GM12878 (cell line): ENCODE data around the gene COL27A1. TPM values are rescaled to one million over a fixed set of nuclear protein-coding genes. Genes with fewer than 3 reads are reported as not detected.

Source experiments
- ATAC-seq: fragments of 200-7000 bp; cut with Tn5 transposase; 3 replicates; pipeline ENCODE4 v1.9.1; 2020; ENCODE audit warnings: mild to moderate bottlenecking, moderate library complexity
- BruUV-seq: library from RNA; stranded (reverse); fragments of 400-500 nt; replicated peaks from 2 replicates; lab custom pipeline; 2021; lab: Mats Ljungman, UMichigan
- CTCF ChIA-PET: fragments of 300-600 bp; sonication (Branson Sonifier 250); formaldehyde crosslinking; extraction: SDS; loops from one replicate; lab custom pipeline; 2021; ENCODE audit warnings: inconsistent platforms; lab: Yijun Ruan, JAX
- POLR2A ChIA-PET: fragments of 350-600 bp; formaldehyde crosslinking; extraction: SDS; loops from one replicate; lab custom pipeline; 2021; ENCODE audit warnings: inconsistent platforms; lab: Charles Lee
- RAD21 ChIA-PET: fragments of 300-600 bp; sonication (Branson Sonifier 250); formaldehyde crosslinking; loops from one replicate; lab custom pipeline; 2023; ENCODE audit warnings: antibody characterized with exemption; ENCODE audit not compliant: unreplicated experiment; lab: Charles Lee
- SMC1A ChIA-PET: fragments of 300-600 bp; sonication (Branson Sonifier 250); formaldehyde crosslinking; loops from one replicate; lab custom pipeline; 2023; ENCODE audit not compliant: unreplicated experiment, uncharacterized antibody; lab: Charles Lee
- DNase-seq: peaks from one replicate; pipeline ENCODE4 v3.0.0-alpha.2; 2011; ENCODE audit warnings: low read depth, low spot score
- FAIRE-seq: peaks from 3 replicates; lab custom pipeline; 2011; peaks lifted over from hg19 to GRCh38; lab: Jason Lieb, UNC
- H2AFZ ChIP-seq: 2 replicates; pipeline ENCODE4 v1.6.0; 2011; ENCODE audit warnings: low read depth, low read length, control low read depth; ENCODE audit not compliant: control insufficient read depth
- H3K27ac ChIP-seq: 2 replicates; pipeline ENCODE4 v1.5.1; 2011; ENCODE audit warnings: control low read depth; ENCODE audit not compliant: control insufficient read depth, insufficient read depth
- H3K27me3 ChIP-seq, 2 experiments: replicated peaks in 1 of 2; 2 replicates each; pipeline versions ENCODE4 v1.6.0 to v1.6.1; 2011; ENCODE audit warnings: low read length in 1 of 2; ENCODE audit not compliant: control insufficient read depth in 2 of 2, insufficient read depth in 2 of 2
- H3K36me3 ChIP-seq, 2 experiments: 2 replicates each; pipeline ENCODE4 v1.5.1; 2011; ENCODE audit warnings: low read length in 1 of 2; ENCODE audit not compliant: control insufficient read depth in 2 of 2, insufficient read depth in 2 of 2
- H3K4me1 ChIP-seq: 2 replicates; pipeline ENCODE4 v1.6.1; 2011; ENCODE audit warnings: mild to moderate bottlenecking, low read length, moderate library complexity, mixed read lengths; ENCODE audit not compliant: control insufficient read depth, insufficient read depth
- H3K4me2 ChIP-seq: 2 replicates; pipeline ENCODE4 v1.6.0; 2011; ENCODE audit warnings: control low read depth; ENCODE audit not compliant: control insufficient read depth, insufficient read depth
- H3K4me3 ChIP-seq: fragments of 200-600 bp; sonication (generic); 2 replicates; pipeline ENCODE4 v1.5.1; 2016
- H3K79me2 ChIP-seq: 2 replicates; pipeline ENCODE4 v1.6.0; 2011; ENCODE audit warnings: low read length; ENCODE audit not compliant: control insufficient read depth, insufficient read depth
- H3K9ac ChIP-seq: 2 replicates; pipeline ENCODE4 v1.8.0; 2011; ENCODE audit warnings: low read length, control low read depth, mixed read lengths; ENCODE audit not compliant: control insufficient read depth, insufficient read depth
- H3K9me3 ChIP-seq: replicated peaks from 3 replicates; pipeline ENCODE4 v1.5.1; 2011; ENCODE audit warnings: mild to moderate bottlenecking, low read length; ENCODE audit not compliant: control insufficient read depth, insufficient read depth
- H4K20me1 ChIP-seq: 2 replicates; pipeline ENCODE4 v1.6.0; 2011; ENCODE audit not compliant: control insufficient read depth, insufficient read depth
- BACH1 ChIP-seq: fragments of 450-650 bp; IDR thresholded peaks from 2 replicates; pipeline ENCODE4 v1.6.1; 2017; ENCODE audit warnings: mild to moderate bottlenecking, borderline replicate concordance
- KAT2A ChIP-seq: conservative IDR thresholded peaks from 2 replicates; pipeline ENCODE4 v1.6.1; 2011; ENCODE audit warnings: low read depth, low read length; ENCODE audit not compliant: control insufficient read depth
- MYB ChIP-seq: fragments of 150-350 bp; IDR thresholded peaks from 2 replicates; pipeline ENCODE4 v1.6.1; 2014; ENCODE audit warnings: mild to moderate bottlenecking, low read depth, low read length, borderline replicate concordance
- WGBS: methylation state at CpG from one replicate; pipeline ENCODE4 v1.1.6; 2016; ENCODE audit warnings: low lambda C conversion rate; ENCODE audit not compliant: insufficient replicate concordance, insufficient coverage; ENCODE audit errors: missing lambda C conversion rate; 5-methylcytosine and 5-hydroxymethylcytosine counted together
- in situ Hi-C: fragments of 300-500 bp; cut with MboI; formaldehyde crosslinking; loops from 9 replicates; pipeline ENCODE4 v1.14.3; 2018; ENCODE audit warnings: mixed read lengths
- intact Hi-C: fragments of 100-400 bp; cut with micrococcal nuclease; formaldehyde crosslinking; loops from one replicate; pipeline ENCODE4 v1.14.2; 2022; ENCODE audit not compliant: unreplicated experiment
- polyA plus RNA-seq, 11 experiments: library from polyadenylated mRNA; depleted of rRNA in 4 of 11; unstranded in 6 of 11; stranded (reverse) in 5 of 11; fragments of >200 nt; fragmentation: Nextera tagmentation in 4 of 11; fragmentation: Illumina TruSeq in 1 of 11; extraction: Ambion mirVana in 4 of 11; extraction: Trizol in 1 of 11; gene quantifications; 1 replicate in 1 of 11; 2 replicates in 10 of 11; pipeline versions ENCODE4 v1.2.1 to v1.2.3, GENCODE V29; 2011 to 2016; ENCODE audit warnings: inconsistent platforms in 2 of 11, missing spikeins in 2 of 11, low read depth in 1 of 11
- total RNA-seq, 4 experiments: library from RNA; depleted of rRNA in 3 of 4; stranded (reverse); fragments of >200 nt in 3 of 4; fragmentation: Illumina TruSeq in 1 of 4; extraction: Trizol in 1 of 4; gene quantifications; 2 replicates each; pipeline versions ENCODE4 v1.2.1 to v1.2.3, GENCODE V29; 2013 to 2021

COL27A1 gene
- total and polyA plus RNA-seq, 10 of the 15 experiments (the other 5 are each of a cell fraction or from before 2014, with no cell fraction given): 0.10 TPM; not detected in 9

GRCh38 chr9:114286146-114286679, 130.9 kb downstream of the COL27A1 start:
- no peak for TF ChIP-seq MYB
- WGBS: 24% methylated on average over 10 of the region's 10 CpGs
- H2AFZ ChIP-seq: no peak overlapping the region
- H4K20me1 ChIP-seq: 0 out of 2 replicates have a peak, but pooled peaks cover 2% of the 10 kb centered on the region
- no peak overlapping the region for H3K27ac ChIP-seq
- BruUV-seq: no TSS peak
- H3K4me2 ChIP-seq: no peak overlapping the region
- in situ Hi-C loops (loop anchor here (10.0 to 25.0 kb wide), 2 partner anchors 131 to 199 kb away; partner anchors contain the start of genes AMBP, COL27A1 and KIF12), intact Hi-C loops (no loop called here)
- ChIA-PET RAD21 (no interaction called here), POLR2A (no interaction called here), SMC1A (no interaction called here), CTCF (no interaction called here)
- no peak overlapping the region for H3K9ac ChIP-seq
- H3K79me2 ChIP-seq: no peaks in the 10 kb centered on the region
- FAIRE-seq (no peak), ATAC-seq (no peak), DNase-seq (no peak)
- H3K4me3 ChIP-seq: no peak overlapping the region
- no peaks in the 10 kb centered on the region for H3K4me1 ChIP-seq
- no peaks in the 10 kb centered on the region for H3K9me3 ChIP-seq
- H3K36me3 ChIP-seq: no peaks in the 10 kb centered on the region
- H3K27me3 ChIP-seq: peaks cover 0 to 1% of the 10 kb centered on the region in 2 experiments; a peak in 1 of 4 replicates

GRCh38 chr9:114287001-114287762, 131.8 kb downstream of the COL27A1 start:
- Histone ChIP-seq H3K4me1 (no peaks in the 10 kb centered on the region), H3K4me2 (no peak overlapping the region), H4K20me1 (0 out of 2 replicates have a peak, but pooled peaks cover 2% of the 10 kb centered on the region), H3K36me3 (no peaks in the 10 kb centered on the region), H3K79me2 (no peaks in the 10 kb centered on the region), H2AFZ (no peak overlapping the region)
- no TSS peak for BruUV-seq
- POLR2A ChIA-PET: interaction anchor here (0.6 kb wide), 1 partner anchor 565 kb away, joined by 3 read pairs; no protein-coding TSS in a partner anchor
- no peak for TF ChIP-seq BACH1
- no peak for TF ChIP-seq KAT2A
- TF ChIP-seq, all 136 proteins: peak for 0
- Histone ChIP-seq H3K9me3 (no peaks in the 10 kb centered on the region), H3K27ac (no peak overlapping the region), H3K4me3 (no peak overlapping the region), H3K27me3 (peaks cover 0 to 1% of the 10 kb centered on the region in 2 experiments; a peak in 1 of 4 replicates), H3K9ac (no peak overlapping the region)
- in situ Hi-C loops (loop anchor here (10.0 to 25.0 kb wide), 2 partner anchors 132 to 200 kb away; partner anchors contain the start of genes AMBP, COL27A1 and KIF12), intact Hi-C loops (no loop called here)
- CTCF ChIA-PET: no interaction called here
- RAD21 ChIA-PET: no interaction called here
- ATAC-seq (no peak), DNase-seq (no peak), FAIRE-seq (no peak)
- WGBS: 40% methylated on average over 16 of the region's 16 CpGs
- SMC1A ChIA-PET: no interaction called here
